OCI-LY7 (cell line): ENCODE measurements around the gene KIRREL3. TPM values are rescaled to one million over a fixed set of nuclear protein-coding genes. Genes with fewer than 3 reads are reported as not detected.

ENCODE experiments used
- BruUV-seq: library from RNA; stranded (reverse); fragments of 400-500 nt; replicated peaks from 2 replicates; lab custom pipeline; 2021; lab: Mats Ljungman, UMichigan
- CTCF ChIA-PET: fragments of 300-600 bp; sonication (Branson Sonifier 250); formaldehyde crosslinking; loops from one replicate; lab custom pipeline; 2022; ENCODE audit warnings: antibody characterized with exemption; ENCODE audit not compliant: unreplicated experiment; lab: Charles Lee
- POLR2A ChIA-PET: fragments of 300-600 bp; sonication (Branson Sonifier 250); formaldehyde crosslinking; loops from one replicate; lab custom pipeline; 2022; ENCODE audit warnings: antibody characterized with exemption; lab: Charles Lee
- DNase-seq: peaks from one replicate; pipeline ENCODE4 v3.0.0-alpha.2; 2015; ENCODE audit warnings: low spot score
- H2AFZ ChIP-seq: fragments of 200-600 bp; sonication (generic), shearing (Covaris generic); 2 replicates; pipeline ENCODE4 v1.6.1; 2014; ENCODE audit warnings: mild to moderate bottlenecking, antibody characterized with exemption, low read length, moderate library complexity
- H3K27ac ChIP-seq: fragments of 200-600 bp; sonication (generic); 2 replicates; pipeline ENCODE4 v1.5.1; 2014; ENCODE audit warnings: mixed run types, low read depth, mild to moderate bottlenecking, moderate library complexity, low read length, inconsistent platforms; ENCODE audit not compliant: poor library complexity, severe bottlenecking
- H3K36me3 ChIP-seq: fragments of 200-600 bp; sonication (generic); 2 replicates; pipeline ENCODE4 v1.6.1; 2014; ENCODE audit warnings: mild to moderate bottlenecking, antibody characterized with exemption, low read length, moderate library complexity, mixed read lengths; ENCODE audit not compliant: insufficient read depth
- H3K4me1 ChIP-seq: fragments of 200-600 bp; sonication (generic); 2 replicates; pipeline ENCODE4 v1.5.1; 2014; ENCODE audit warnings: mild to moderate bottlenecking, low read length; ENCODE audit not compliant: insufficient read depth, poor library complexity, severe bottlenecking
- H3K4me2 ChIP-seq: fragments of 200-600 bp; sonication (generic); 2 replicates; pipeline ENCODE4 v1.6.1; 2014; ENCODE audit warnings: mild to moderate bottlenecking, low read length
- H3K4me3 ChIP-seq: fragments of 200-600 bp; sonication (generic); 2 replicates; pipeline ENCODE4 v1.5.1; 2014; ENCODE audit warnings: mild to moderate bottlenecking, low read depth, low read length; ENCODE audit not compliant: poor library complexity, severe bottlenecking
- H3K79me2 ChIP-seq: fragments of 200-600 bp; sonication (generic); 2 replicates; pipeline ENCODE4 v1.6.1; 2016; ENCODE audit warnings: low read depth, mild to moderate bottlenecking, low read length, moderate library complexity, mixed read lengths; ENCODE audit not compliant: insufficient read depth
- H3K9me2 ChIP-seq: fragments of 200-600 bp; sonication (generic); 2 replicates; pipeline ENCODE4 v1.6.1; 2016; ENCODE audit warnings: mild to moderate bottlenecking, low read length, mixed read lengths; ENCODE audit not compliant: insufficient read depth
- H3K9me3 ChIP-seq: fragments of 200-600 bp; sonication (generic); 2 replicates; pipeline ENCODE4 v1.6.1; 2014; ENCODE audit warnings: mild to moderate bottlenecking, mixed run types, low read length, mixed read lengths
- H4K20me1 ChIP-seq: fragments of 200-600 bp; sonication (generic); 2 replicates; pipeline ENCODE4 v1.6.1; 2014; ENCODE audit warnings: mild to moderate bottlenecking, antibody characterized with exemption, low read length, moderate library complexity, mixed read lengths; ENCODE audit not compliant: insufficient read depth
- EZH2phosphoT487 ChIP-seq: fragments of 200-600 bp; sonication (generic); IDR thresholded peaks from 2 replicates; pipeline ENCODE4 v1.6.1; 2018; ENCODE audit warnings: low read depth, borderline replicate concordance, mild to moderate bottlenecking, mixed run types, antibody characterized with exemption, low read length, moderate library complexity, mixed read lengths
- intact Hi-C: fragments of 100-400 bp; cut with micrococcal nuclease; formaldehyde crosslinking; loops from one replicate; pipeline ENCODE4 v1.10.0; 2022; ENCODE audit not compliant: unreplicated experiment
- total RNA-seq, 2 experiments: library from RNA; depleted of rRNA in 1 of 2; stranded (reverse); fragments of >200 nt in 1 of 2; shearing (Covaris generic) in 1 of 2; gene quantifications; 2 replicates each; pipeline ENCODE4 v1.2.3, GENCODE V29; 2014 to 2022
- TF ChIP-seq, protein P1 (sequence below): fragments of 200-600 bp; sonication (generic); conservative IDR thresholded peaks from 2 replicates; pipeline ENCODE4 v1.5.1; 2014; ENCODE audit warnings: mild to moderate bottlenecking, antibody characterized with exemption, low read length, moderate library complexity, mixed read lengths

Gene KIRREL3
- total RNA-seq, 2 experiments from 2014 or later: not detected

DNA sequence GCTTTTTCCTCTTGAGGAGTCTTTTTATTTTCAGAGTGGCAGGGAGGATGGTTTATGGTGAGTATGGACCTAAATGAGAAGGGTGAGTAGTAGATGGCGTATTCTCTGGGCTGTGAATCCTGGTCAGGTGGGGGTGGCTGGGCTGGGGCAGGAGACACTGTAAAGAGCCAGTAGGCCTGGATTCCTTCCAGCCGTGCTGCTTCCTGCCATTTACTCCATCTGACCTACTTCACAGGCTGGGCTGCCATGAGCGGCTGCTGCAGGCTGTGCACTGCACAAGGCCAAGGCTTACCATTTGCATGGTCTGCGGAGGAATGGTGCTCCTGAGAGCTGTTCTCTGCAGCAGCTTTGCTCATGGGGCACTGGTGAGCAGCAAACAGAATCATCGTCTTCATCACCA, 297.6 kb downstream of the KIRREL3 start:
- H4K20me1 ChIP-seq: no peaks in the 10 kb centered on the region
- H3K4me1 ChIP-seq: no peaks in the 10 kb centered on the region
- no peak overlapping the region for H3K4me3 ChIP-seq
- H3K9me3 ChIP-seq: no peaks in the 10 kb centered on the region
- no peak overlapping the region for H3K27ac ChIP-seq
- DNase-seq: no peak
- no peaks in the 10 kb centered on the region for H3K79me2 ChIP-seq
- TF ChIP-seq, protein P1, sequence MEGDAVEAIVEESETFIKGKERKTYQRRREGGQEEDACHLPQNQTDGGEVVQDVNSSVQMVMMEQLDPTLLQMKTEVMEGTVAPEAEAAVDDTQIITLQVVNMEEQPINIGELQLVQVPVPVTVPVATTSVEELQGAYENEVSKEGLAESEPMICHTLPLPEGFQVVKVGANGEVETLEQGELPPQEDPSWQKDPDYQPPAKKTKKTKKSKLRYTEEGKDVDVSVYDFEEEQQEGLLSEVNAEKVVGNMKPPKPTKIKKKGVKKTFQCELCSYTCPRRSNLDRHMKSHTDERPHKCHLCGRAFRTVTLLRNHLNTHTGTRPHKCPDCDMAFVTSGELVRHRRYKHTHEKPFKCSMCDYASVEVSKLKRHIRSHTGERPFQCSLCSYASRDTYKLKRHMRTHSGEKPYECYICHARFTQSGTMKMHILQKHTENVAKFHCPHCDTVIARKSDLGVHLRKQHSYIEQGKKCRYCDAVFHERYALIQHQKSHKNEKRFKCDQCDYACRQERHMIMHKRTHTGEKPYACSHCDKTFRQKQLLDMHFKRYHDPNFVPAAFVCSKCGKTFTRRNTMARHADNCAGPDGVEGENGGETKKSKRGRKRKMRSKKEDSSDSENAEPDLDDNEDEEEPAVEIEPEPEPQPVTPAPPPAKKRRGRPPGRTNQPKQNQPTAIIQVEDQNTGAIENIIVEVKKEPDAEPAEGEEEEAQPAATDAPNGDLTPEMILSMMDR: no peak
- no peak for TF ChIP-seq EZH2phosphoT487
- H3K9me2 ChIP-seq: no peaks in the 10 kb centered on the region
- no peak overlapping the region for H3K4me2 ChIP-seq
- ChIA-PET CTCF (no interaction called here), POLR2A (no interaction called here)
- intact Hi-C loops: no loop called here
- no TSS peak for BruUV-seq
- no peak overlapping the region for H2AFZ ChIP-seq
- no peaks in the 10 kb centered on the region for H3K36me3 ChIP-seq

DNA sequence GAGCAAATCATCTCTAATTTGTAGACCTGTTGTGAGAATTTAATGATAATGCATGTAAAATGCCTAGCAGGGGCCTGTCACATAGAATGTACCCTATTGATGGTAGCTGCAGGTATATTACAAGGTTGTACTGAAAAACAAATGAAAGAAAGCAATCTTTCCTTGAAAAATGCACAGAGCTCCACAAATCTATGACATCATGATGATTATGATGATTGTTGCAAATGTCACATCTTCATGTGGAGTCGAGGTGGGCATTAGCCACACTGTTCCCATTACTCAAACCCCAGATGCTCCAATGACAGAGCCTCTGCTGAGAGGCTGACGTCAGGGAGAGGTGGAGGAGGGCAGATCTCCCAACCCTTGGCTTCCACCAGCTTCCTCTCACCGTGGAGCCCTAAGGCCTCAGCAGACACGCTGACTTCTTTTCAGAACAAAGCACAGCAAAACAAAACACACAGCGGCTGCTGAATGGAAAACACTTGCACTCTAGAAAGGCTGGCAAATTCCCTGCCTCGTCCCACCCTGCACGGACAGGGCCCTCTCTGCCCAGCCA, 298.3 kb downstream of the KIRREL3 start:
- no peaks in the 10 kb centered on the region for H3K9me3 ChIP-seq
- CTCF ChIA-PET: no interaction called here
- TF ChIP-seq EZH2phosphoT487: no peak
- TF ChIP-seq, protein P1: no peak

DNA sequence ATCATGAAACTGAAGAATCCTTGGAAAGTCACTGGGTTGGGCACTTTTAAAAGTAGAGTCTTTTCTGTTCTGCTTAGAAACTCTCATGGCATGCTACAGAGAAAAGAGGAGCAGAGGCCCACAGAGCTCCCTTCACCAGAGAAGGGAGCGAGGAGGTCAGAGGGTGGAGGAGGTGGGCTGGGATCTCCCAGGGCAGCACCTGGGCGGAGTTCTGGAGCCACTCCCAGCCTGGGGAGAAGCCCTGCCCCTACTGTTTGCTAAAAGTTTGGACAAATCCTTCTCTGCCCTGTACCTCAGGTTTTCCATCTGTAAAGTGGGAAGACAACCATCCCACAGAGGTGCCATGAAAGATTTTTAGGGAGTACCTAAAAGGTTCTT, 299.1 kb downstream of the KIRREL3 start:
- no peaks in the 10 kb centered on the region for H3K36me3 ChIP-seq
- H3K9me2 ChIP-seq: no peaks in the 10 kb centered on the region
- no peak overlapping the region for H3K4me2 ChIP-seq
- ChIA-PET POLR2A (no interaction called here), CTCF (no interaction called here)
- no peaks in the 10 kb centered on the region for H3K4me1 ChIP-seq
- intact Hi-C loops: no loop called here
- no peaks in the 10 kb centered on the region for H3K79me2 ChIP-seq
- TF ChIP-seq, protein P1: no peak
- TF ChIP-seq EZH2phosphoT487: no peak
- DNase-seq: no peak
- H3K27ac ChIP-seq: no peak overlapping the region
- H2AFZ ChIP-seq: no peak overlapping the region
- H3K4me3 ChIP-seq: no peak overlapping the region
- H4K20me1 ChIP-seq: no peaks in the 10 kb centered on the region
- no TSS peak for BruUV-seq
- H3K9me3 ChIP-seq: no peaks in the 10 kb centered on the region

More for the DNA sequence above, 298.3 kb downstream of the KIRREL3 start:
- H4K20me1 ChIP-seq: no peaks in the 10 kb centered on the region
- no TSS peak for BruUV-seq
- no peaks in the 10 kb centered on the region for H3K79me2 ChIP-seq
- no peak overlapping the region for H3K4me2 ChIP-seq
- DNase-seq: no peak
- no peaks in the 10 kb centered on the region for H3K9me2 ChIP-seq
- H3K27ac ChIP-seq: no peak overlapping the region
- intact Hi-C loops: no loop called here
- no peaks in the 10 kb centered on the region for H3K4me1 ChIP-seq
- no peak overlapping the region for H2AFZ ChIP-seq
- H3K36me3 ChIP-seq: no peaks in the 10 kb centered on the region
- POLR2A ChIA-PET: no interaction called here
- no peak overlapping the region for H3K4me3 ChIP-seq
